Gastroesophageal sphincter (tissue), 3 donors: ENCODE results near the gene HACL1.
"Not testable (repeated sequence)": the region's sequence is repeated elsewhere in the genome, so short reads cannot be mapped to it uniquely, and the experiment has no call there.

Source experiments
- CTCF ChIP-seq, 4 experiments: fragments of 200-600 bp in 2 of 4; fragments of 450-650 bp in 2 of 4; sonication (generic) in 1 of 4; IDR thresholded peaks; one replicate each; pipeline ENCODE4 v1.5.1; 2017 to 2019; ENCODE audit warnings: antibody characterized with exemption in 4 of 4, mild to moderate bottlenecking in 2 of 4, moderate library complexity in 2 of 4
- POLR2A ChIP-seq, 2 donors: fragments of 450-650 bp; IDR thresholded peaks; one replicate each; pipeline ENCODE4 v1.6.1; 2017; ENCODE audit warnings: antibody characterized with exemption in 2 of 2, mild to moderate bottlenecking in 2 of 2, moderate library complexity in 1 of 2
- POLR2AphosphoS5 ChIP-seq: sonication (generic); formaldehyde crosslinking; IDR thresholded peaks from one replicate; pipeline ENCODE4 v1.6.1; 2017; ENCODE audit warnings: antibody characterized with exemption

GRCh38 chr3:15532614-15533013 is 68.8 kb downstream of the HACL1 start:
- TF ChIP-seq POLR2A (IDR thresholded peaks at IDR 0.05); POLR2AphosphoS5; CTCF (IDR thresholded peaks at IDR 0.05): not testable (repeated sequence)
